GM06990 (cell line): Measurements from ENCODE around the gene SRR.
"Not testable (repeated sequence)": the region's sequence is repeated elsewhere in the genome, so short reads cannot be mapped to it uniquely, and the experiment has no call there.

Experiments
- DNase-seq: peaks from one replicate; pipeline ENCODE4 v3.0.0-alpha.2; 2011; ENCODE audit not compliant: insufficient read length; ENCODE audit errors: extremely low read depth
- H3K27me3 ChIP-seq: replicated peaks from 2 replicates; pipeline ENCODE4 v1.6.0; 2011; ENCODE audit warnings: low read length; ENCODE audit not compliant: control insufficient read depth, insufficient read depth
- H3K36me3 ChIP-seq: 2 replicates; pipeline ENCODE4 v1.5.1; 2011; ENCODE audit warnings: low read length; ENCODE audit not compliant: control insufficient read depth, insufficient read depth
- H3K4me3 ChIP-seq: replicated peaks from 2 replicates; pipeline ENCODE4 v1.5.1; 2011; ENCODE audit warnings: low read depth, mild to moderate bottlenecking, control low read depth, low read length
- TF ChIP-seq, protein P1 (sequence below): IDR thresholded peaks from 2 replicates; pipeline ENCODE4 v1.5.1; 2011; ENCODE audit warnings: low read length, control low read depth, mild to moderate bottlenecking, inconsistent platforms; ENCODE audit not compliant: insufficient read depth, poor library complexity, severe bottlenecking

Gene SRR

DNA sequence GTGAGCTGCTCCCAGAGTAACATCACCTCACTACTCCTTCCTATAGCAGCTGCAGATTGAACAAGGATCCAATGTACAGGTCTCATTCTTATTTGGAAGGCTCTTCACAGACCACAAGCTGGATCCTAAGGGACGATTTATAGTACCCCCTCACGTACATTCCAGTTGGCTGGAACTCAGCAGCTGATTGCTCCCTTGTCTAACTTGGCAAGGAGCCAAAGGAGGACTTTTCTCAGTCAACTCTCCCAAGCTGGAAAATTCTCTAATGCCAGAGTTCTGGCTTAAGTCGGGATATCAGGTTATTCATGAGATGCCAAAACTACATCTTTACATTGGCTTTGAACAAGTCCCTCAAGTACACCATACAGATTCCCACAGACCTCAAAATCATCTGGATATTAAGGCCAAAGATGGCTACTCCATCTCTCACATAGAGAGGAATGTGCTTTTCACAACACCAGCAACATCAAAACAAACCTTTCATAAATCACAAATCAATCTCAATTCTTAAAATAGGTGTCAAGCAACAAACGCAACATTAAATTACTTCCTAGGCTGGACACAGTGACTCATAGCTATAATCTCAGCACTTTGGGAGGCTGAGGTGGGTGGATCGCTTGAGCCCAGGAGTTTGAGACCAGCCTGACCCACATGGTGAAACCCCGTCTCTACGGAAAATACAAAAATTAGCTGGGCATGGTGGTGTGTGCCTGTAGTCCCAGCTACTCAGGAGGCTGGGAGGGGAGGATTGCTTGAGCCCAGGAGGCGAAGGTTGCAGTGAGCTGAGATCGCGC is 39.5 kb upstream of the SRR start:
- DNase-seq = no peak
- Histone ChIP-seq H3K4me3 (no peak overlapping the region), H3K36me3 (peaks cover 2% of the 10 kb centered on the region; the same call in 1 of the 2 replicates), H3K27me3 (no peaks in the 10 kb centered on the region)
- TF ChIP-seq, protein P1, sequence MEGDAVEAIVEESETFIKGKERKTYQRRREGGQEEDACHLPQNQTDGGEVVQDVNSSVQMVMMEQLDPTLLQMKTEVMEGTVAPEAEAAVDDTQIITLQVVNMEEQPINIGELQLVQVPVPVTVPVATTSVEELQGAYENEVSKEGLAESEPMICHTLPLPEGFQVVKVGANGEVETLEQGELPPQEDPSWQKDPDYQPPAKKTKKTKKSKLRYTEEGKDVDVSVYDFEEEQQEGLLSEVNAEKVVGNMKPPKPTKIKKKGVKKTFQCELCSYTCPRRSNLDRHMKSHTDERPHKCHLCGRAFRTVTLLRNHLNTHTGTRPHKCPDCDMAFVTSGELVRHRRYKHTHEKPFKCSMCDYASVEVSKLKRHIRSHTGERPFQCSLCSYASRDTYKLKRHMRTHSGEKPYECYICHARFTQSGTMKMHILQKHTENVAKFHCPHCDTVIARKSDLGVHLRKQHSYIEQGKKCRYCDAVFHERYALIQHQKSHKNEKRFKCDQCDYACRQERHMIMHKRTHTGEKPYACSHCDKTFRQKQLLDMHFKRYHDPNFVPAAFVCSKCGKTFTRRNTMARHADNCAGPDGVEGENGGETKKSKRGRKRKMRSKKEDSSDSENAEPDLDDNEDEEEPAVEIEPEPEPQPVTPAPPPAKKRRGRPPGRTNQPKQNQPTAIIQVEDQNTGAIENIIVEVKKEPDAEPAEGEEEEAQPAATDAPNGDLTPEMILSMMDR = no peak

DNA sequence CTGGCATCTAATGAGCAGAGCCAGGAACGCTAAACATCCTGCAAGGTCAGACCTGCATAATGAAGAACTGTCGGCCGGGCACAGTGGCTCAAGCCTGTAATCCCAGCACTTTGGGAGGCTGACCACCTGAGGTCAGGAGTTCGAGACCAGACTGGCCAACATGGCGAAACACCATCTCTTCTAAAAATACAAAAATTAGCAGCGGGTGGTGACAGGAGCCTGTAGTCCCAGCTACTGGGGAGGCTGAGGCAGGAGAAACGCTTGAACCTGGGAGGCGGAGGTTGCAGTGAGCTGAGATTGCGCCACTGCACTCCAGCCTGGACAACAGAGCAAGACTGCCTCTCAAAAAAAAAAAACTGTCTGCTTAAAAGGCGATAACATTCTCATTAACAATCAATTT is 38.6 kb upstream of the SRR start:
- H3K27me3 ChIP-seq, DNase-seq, H3K4me3 ChIP-seq, H3K36me3 ChIP-seq: not testable (repeated sequence)

DNA sequence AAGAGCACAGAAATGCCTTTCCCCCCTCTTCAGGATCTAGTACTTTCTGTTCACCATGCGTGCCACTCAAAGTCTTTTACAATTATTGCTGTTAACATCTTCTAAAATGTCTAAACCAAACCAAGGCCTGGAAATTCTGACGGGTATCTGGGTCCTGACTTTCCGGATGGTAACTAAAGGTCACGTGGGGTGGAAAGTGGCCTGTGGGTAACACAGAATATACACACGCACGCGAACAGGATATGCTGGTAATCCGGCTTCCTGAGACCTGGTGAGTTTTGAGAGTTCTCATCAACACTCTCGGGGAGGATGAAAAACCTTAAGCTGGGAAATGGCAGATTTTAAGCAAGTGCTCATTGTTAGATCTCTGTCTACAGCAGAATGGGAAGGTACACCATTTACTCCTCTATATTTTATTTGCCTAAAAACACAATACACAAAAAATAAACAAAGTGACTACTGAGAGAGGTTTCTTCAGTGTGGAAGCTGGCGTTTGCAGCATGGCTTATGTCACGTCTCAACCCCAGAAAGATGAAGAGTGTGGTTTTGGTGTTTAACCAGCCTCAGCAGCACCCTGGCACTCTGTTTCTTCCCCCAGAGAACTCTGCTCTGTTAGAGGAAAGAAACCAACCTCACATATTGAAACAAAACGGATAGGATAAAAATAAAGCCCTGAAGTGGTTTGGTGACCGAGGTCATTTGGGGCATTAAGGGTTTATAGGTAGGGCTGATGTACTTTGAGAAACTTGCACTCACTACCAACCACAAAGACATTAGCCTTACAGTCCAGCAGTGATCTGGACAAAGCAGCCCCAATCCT is 37.5 kb upstream of the SRR start:
- TF ChIP-seq, protein P1 = no peak
- Histone ChIP-seq H3K27me3 (no peaks in the 10 kb centered on the region), H3K4me3 (peak overlapping the region; percentile 42), H3K36me3 (peaks cover 2% of the 10 kb centered on the region)
- peak; percentile 61 for DNase-seq

DNA sequence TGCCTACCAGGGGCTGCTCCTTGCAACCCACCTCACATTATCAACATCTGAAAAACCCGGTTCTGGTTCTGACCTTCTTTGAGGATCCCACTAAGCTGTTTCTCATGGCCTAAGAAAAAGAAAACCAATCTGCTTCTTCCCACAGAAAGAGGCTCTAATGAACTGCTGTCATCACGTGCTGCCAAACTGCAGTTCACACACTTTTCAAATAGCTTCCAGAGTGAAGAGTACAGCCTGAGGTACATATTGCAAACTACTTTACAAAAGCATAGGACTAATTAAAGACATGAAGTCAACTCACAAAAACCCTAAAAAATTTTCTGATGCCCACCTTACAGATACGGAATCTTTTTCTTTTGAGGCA is 36.9 kb upstream of the SRR start:
- TF ChIP-seq, protein P1 = no peak
- no peaks in the 10 kb centered on the region for H3K27me3 ChIP-seq
- no peak for DNase-seq
- peak overlapping the region; percentile 23; the same call in 1 of the 2 replicates for H3K4me3 ChIP-seq
- peaks cover 2% of the 10 kb centered on the region for H3K36me3 ChIP-seq

DNA sequence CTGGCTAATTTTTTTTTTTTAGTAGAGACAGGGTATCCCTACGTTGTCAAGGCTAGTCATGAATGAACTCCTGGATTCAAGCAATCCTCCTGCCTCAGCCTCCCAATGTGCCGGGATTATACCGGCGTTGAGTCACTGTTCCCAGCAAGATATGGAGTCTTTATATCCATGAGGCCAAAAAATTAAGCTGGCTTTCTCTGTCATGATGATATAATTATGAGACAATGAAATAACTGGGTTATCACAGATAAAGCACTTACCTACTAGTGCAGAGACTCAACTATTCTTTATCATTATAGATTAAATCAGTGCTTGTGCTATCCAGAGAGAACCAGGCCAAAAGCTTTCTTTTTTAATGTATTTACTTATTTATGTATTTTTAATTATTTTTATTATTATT is 36.4 kb upstream of the SRR start:
- TF ChIP-seq, protein P1 = no peak
- no peak for DNase-seq
- H3K4me3 ChIP-seq = no peak overlapping the region
- H3K36me3 ChIP-seq = peaks cover 2% of the 10 kb centered on the region
- no peaks in the 10 kb centered on the region for H3K27me3 ChIP-seq

GRCh38 chr17:2271985-2272702 is 31.6 kb upstream of the SRR start:
- TF ChIP-seq, protein P1 = no peak
- Histone ChIP-seq H3K36me3 (peaks cover 2% of the 10 kb centered on the region), H3K27me3 (no peaks in the 10 kb centered on the region), H3K4me3 (no peak overlapping the region)
- no peak for DNase-seq
